HG03039 (cell line): ENCODE results near the gene SUFU.

Experiments
- ATAC-seq: cut with Tn5 transposase; IDR thresholded peaks from one replicate; pipeline ENCODE4 v1.9.1; 2021; ENCODE audit warnings: mild to moderate bottlenecking, moderate library complexity; ENCODE audit not compliant: unreplicated experiment

The SUFU gene

GRCh38 chr10:102682416-102682815 is 178.6 kb downstream of the SUFU start:
- no peak for ATAC-seq

DNA sequence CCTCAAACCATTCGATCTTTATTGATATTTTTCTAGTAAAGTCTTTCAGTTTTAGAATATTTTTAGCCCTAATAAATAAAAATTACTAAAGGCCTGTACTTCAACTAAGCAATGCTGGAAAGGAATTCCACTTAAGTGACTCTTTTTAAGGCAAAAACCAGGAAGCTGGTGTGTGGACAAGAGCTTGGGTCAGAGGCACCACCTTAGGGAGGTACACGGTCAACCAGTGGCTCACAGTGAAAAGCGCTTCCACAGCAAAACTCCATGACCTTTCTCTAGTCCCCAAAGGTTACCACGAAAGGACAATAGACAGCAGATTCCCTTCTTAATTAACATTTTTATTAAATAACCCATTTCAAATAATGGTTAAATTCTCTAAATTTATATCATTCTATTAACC is 179.2 kb downstream of the SUFU start:
- no peak for ATAC-seq
